H1 (cell line): ENCODE data around the gene KRTCAP2. TPM values are rescaled to one million over a fixed set of nuclear protein-coding genes. Genes with fewer than 3 reads are reported as not detected.

Experiments used
- CTCF ChIA-PET: fragments of 300-600 bp; sonication (Branson Sonifier 250); formaldehyde crosslinking; loops from one replicate; lab custom pipeline; 2021; ENCODE audit not compliant: partially characterized antibody; lab: Charles Lee
- POLR2A ChIA-PET: fragments of 300-600 bp; sonication (Branson Sonifier 250); formaldehyde crosslinking; loops from one replicate; lab custom pipeline; 2021; ENCODE audit warnings: inconsistent platforms; ENCODE audit not compliant: partially characterized antibody; lab: Charles Lee
- DNase-seq, 2 experiments: peaks; one replicate each; pipeline versions ENCODE4 v3.0.0 to v3.0.0-alpha.2; 2010 to 2022; ENCODE audit warnings: low spot score in 2 of 2, low read depth in 1 of 2, mixed read lengths in 1 of 2
- FAIRE-seq: peaks from 2 replicates; lab custom pipeline; 2011; peaks lifted over from hg19 to GRCh38; lab: Jason Lieb, UNC
- H2AFZ ChIP-seq: 2 replicates; pipeline ENCODE4 v1.8.1; 2012; ENCODE audit warnings: low read length, inconsistent platforms
- H2AK5ac ChIP-seq: 2 replicates; pipeline ENCODE4 v1.6.1; 2013; ENCODE audit warnings: low read depth, low read length
- H2BK120ac ChIP-seq: replicated peaks from 2 replicates; pipeline ENCODE3; 2013; ENCODE audit warnings: low read depth, low read length, inconsistent platforms
- H2BK12ac ChIP-seq: 2 replicates; pipeline ENCODE4 v1.6.1; 2013; ENCODE audit warnings: low read depth, low read length
- H2BK15ac ChIP-seq: 2 replicates; pipeline ENCODE4 v1.6.1; 2013; ENCODE audit warnings: low read length
- H2BK20ac ChIP-seq: 2 replicates; pipeline ENCODE4 v1.6.1; 2013; ENCODE audit warnings: low read length
- H2BK5ac ChIP-seq: 2 replicates; pipeline ENCODE4 v1.6.1; 2013; ENCODE audit warnings: low read depth, low read length
- H3K14ac ChIP-seq: 2 replicates; pipeline ENCODE4 v1.6.1; 2013; ENCODE audit warnings: inconsistent platforms; ENCODE audit not compliant: insufficient read length
- H3K18ac ChIP-seq: 2 replicates; pipeline ENCODE4 v1.6.1; 2013; ENCODE audit warnings: low read length; ENCODE audit errors: extremely low read depth
- H3K23ac ChIP-seq: 2 replicates; pipeline ENCODE4 v1.6.1; 2013; ENCODE audit warnings: inconsistent platforms; ENCODE audit not compliant: insufficient read length
- H3K23me2 ChIP-seq: 2 replicates; pipeline ENCODE4 v1.6.1; 2013; ENCODE audit warnings: low read depth, low read length
- H3K27ac ChIP-seq: 2 replicates; pipeline ENCODE4 v1.6.1; 2011; ENCODE audit warnings: low read depth, low read length, inconsistent platforms
- H3K27me3 ChIP-seq, 4 experiments: replicated peaks in 1 of 4; 1 replicate in 1 of 4; 2 replicates in 3 of 4; pipeline versions ENCODE4 v1.6.1 to v1.8.1; 2011 to 2013; ENCODE audit warnings: low read length in 3 of 4, mild to moderate bottlenecking in 3 of 4, inconsistent platforms in 2 of 4, mixed read lengths in 2 of 4, moderate library complexity in 1 of 4; ENCODE audit not compliant: control insufficient read depth in 3 of 4, insufficient read depth in 3 of 4; ENCODE audit errors: extremely low read depth in 1 of 4
- H3K36me3 ChIP-seq, 4 experiments: 2 replicates each; pipeline versions ENCODE4 v1.6.1 to v1.8.1; 2011 to 2013; ENCODE audit warnings: mild to moderate bottlenecking in 4 of 4, low read length in 3 of 4, moderate library complexity in 2 of 4, control low read depth in 1 of 4, inconsistent platforms in 1 of 4; ENCODE audit not compliant: insufficient read depth in 4 of 4, control insufficient read depth in 2 of 4
- H3K4ac ChIP-seq: replicated peaks from 2 replicates; pipeline ENCODE3; 2013; ENCODE audit warnings: low read length, low read depth, mixed read lengths, inconsistent platforms; ENCODE audit not compliant: insufficient read length
- H3K4me1 ChIP-seq, 4 experiments: replicated peaks in 1 of 4; 1 replicate in 1 of 4; 2 replicates in 3 of 4; pipeline versions ENCODE4 v1.6.1 to v1.8.1; 2011 to 2013; ENCODE audit warnings: low read length in 3 of 4, inconsistent platforms in 2 of 4, mixed read lengths in 1 of 4; ENCODE audit not compliant: insufficient read depth in 4 of 4, control insufficient read depth in 3 of 4
- H3K4me2 ChIP-seq, 2 experiments: 2 replicates each; pipeline versions ENCODE4 v1.6.1 to v1.8.1; 2011 to 2013; ENCODE audit warnings: low read depth in 2 of 2, low read length in 2 of 2, control low read depth in 1 of 2, inconsistent platforms in 1 of 2, mild to moderate bottlenecking in 1 of 2; ENCODE audit not compliant: insufficient read depth in 1 of 2
- H3K4me3 ChIP-seq, 4 experiments: fragments of 200-600, 300-600 bp in 1 of 4; sonication (generic), shearing (Covaris generic), sonication (Bioruptor Twin) in 1 of 4; 2 replicates each; pipeline versions ENCODE4 v1.5.1 to v1.8.1; 2011 to 2016; ENCODE audit warnings: low read length in 4 of 4, low read depth in 3 of 4, control low read depth in 2 of 4, inconsistent platforms in 2 of 4, mild to moderate bottlenecking in 2 of 4, mixed read lengths in 1 of 4, moderate library complexity in 1 of 4; ENCODE audit not compliant: insufficient read depth in 2 of 4; ENCODE audit errors: extremely low read depth in 1 of 4
- H3K56ac ChIP-seq: replicated peaks from 2 replicates; pipeline ENCODE3; 2013; ENCODE audit warnings: low read depth, mild to moderate bottlenecking, mixed read lengths, low read length, inconsistent platforms; ENCODE audit not compliant: insufficient read length
- H3K79me1 ChIP-seq: 2 replicates; pipeline ENCODE4 v1.6.1; 2013; ENCODE audit warnings: low read depth, low read length, control low read depth
- H3K79me2 ChIP-seq, 2 experiments: 2 replicates each; pipeline versions ENCODE4 v1.6.1 to v1.8.1; 2012 to 2013; ENCODE audit warnings: low read length in 2 of 2, mild to moderate bottlenecking in 2 of 2, inconsistent platforms in 1 of 2; ENCODE audit not compliant: insufficient read depth in 2 of 2, control insufficient read depth in 1 of 2
- H3K9ac ChIP-seq, 4 experiments: replicated peaks in 1 of 4; 1 replicate in 1 of 4; 2 replicates in 3 of 4; pipeline versions ENCODE4 v1.6.1 to v1.8.1; 2011 to 2013; ENCODE audit warnings: low read depth in 3 of 4, low read length in 3 of 4, control low read depth in 2 of 4, mild to moderate bottlenecking in 2 of 4, moderate library complexity in 2 of 4, inconsistent platforms in 1 of 4; ENCODE audit errors: extremely low read depth in 1 of 4
- H3K9me3 ChIP-seq, 2 experiments: 2 replicates each; pipeline versions ENCODE4 v1.6.1 to v1.8.1; 2012 to 2013; ENCODE audit warnings: mild to moderate bottlenecking in 2 of 2, moderate library complexity in 2 of 2, control low read depth in 1 of 2, inconsistent platforms in 1 of 2, low read depth in 1 of 2, low read length in 1 of 2, mixed read lengths in 1 of 2; ENCODE audit not compliant: insufficient read depth in 2 of 2
- H4K20me1 ChIP-seq, 2 experiments: replicated peaks in 1 of 2; 2 replicates each; pipeline versions ENCODE3 to v1.8.1; 2011 to 2013; ENCODE audit warnings: inconsistent platforms in 2 of 2, low read length in 2 of 2, mild to moderate bottlenecking in 1 of 2; ENCODE audit not compliant: insufficient read depth in 2 of 2, control insufficient read depth in 1 of 2
- H4K5ac ChIP-seq: 2 replicates; pipeline ENCODE4 v1.6.1; 2013; ENCODE audit warnings: low read length, low read depth, mixed read lengths, inconsistent platforms; ENCODE audit not compliant: insufficient read length
- H4K8ac ChIP-seq: 2 replicates; pipeline ENCODE4 v1.8.0; 2013; ENCODE audit warnings: mild to moderate bottlenecking, moderate library complexity, low read length, inconsistent platforms; ENCODE audit not compliant: insufficient read depth; ENCODE audit errors: extremely low read depth
- H4K91ac ChIP-seq: replicated peaks from 2 replicates; pipeline ENCODE3; 2013; ENCODE audit warnings: low read length, mixed read lengths, inconsistent platforms; ENCODE audit not compliant: insufficient read length
- CTBP2 ChIP-seq: IDR thresholded peaks from 2 replicates; pipeline ENCODE4 v1.7.0; 2011; ENCODE audit warnings: borderline replicate concordance, mild to moderate bottlenecking, moderate library complexity, mixed read lengths, low read length; ENCODE audit not compliant: insufficient read depth, insufficient read length
- HDAC2 ChIP-seq, 2 experiments: fragments of 300-600 bp in 1 of 2; sonication (generic) in 1 of 2; IDR thresholded peaks; 2 replicates each; pipeline ENCODE4 v1.6.1; 2011 to 2012; ENCODE audit warnings: low read depth in 2 of 2, low read length in 2 of 2, mild to moderate bottlenecking in 2 of 2, moderate library complexity in 2 of 2, borderline replicate concordance in 1 of 2, inconsistent platforms in 1 of 2
- SAP30 ChIP-seq: fragments of 300-600 bp; sonication (generic); IDR thresholded peaks from 2 replicates; pipeline ENCODE4 v1.7.1; 2012; ENCODE audit warnings: low read length, moderate library complexity, mild to moderate bottlenecking, inconsistent platforms; ENCODE audit not compliant: insufficient read depth, insufficient replicate concordance
- TAF1 ChIP-seq: IDR thresholded peaks from 2 replicates; pipeline ENCODE4 v1.6.1; 2011; ENCODE audit warnings: mild to moderate bottlenecking, low read depth, low read length
- TAF7 ChIP-seq: optimal IDR thresholded peaks from 2 replicates; pipeline ENCODE3; 2011; ENCODE audit warnings: low read depth, mild to moderate bottlenecking, inconsistent platforms, low read length, moderate library complexity, borderline replicate concordance
- YY1 ChIP-seq: IDR thresholded peaks from 2 replicates; pipeline ENCODE4 v1.6.1; 2011; ENCODE audit warnings: low read depth, mild to moderate bottlenecking, low read length
- WGBS, 2 experiments: shearing (Covaris generic) in 1 of 2; methylation state at CpG; one replicate each; pipeline versions ENCODE4 v1.1.6 to v1.1.7; 2013 to 2015; ENCODE audit warnings: low lambda C conversion rate in 2 of 2, mixed read lengths in 2 of 2, inconsistent platforms in 1 of 2, low coverage in 1 of 2, missing lambda C conversion rate in 1 of 2; ENCODE audit not compliant: insufficient replicate concordance in 2 of 2, insufficient coverage in 1 of 2, insufficient read length in 1 of 2; ENCODE audit errors: extremely low coverage in 1 of 2, missing lambda C conversion rate in 1 of 2; 5-methylcytosine and 5-hydroxymethylcytosine counted together
- polyA plus RNA-seq, 7 experiments: library from polyadenylated mRNA; depleted of rRNA in 3 of 7; stranded (reverse) in 5 of 7; unstranded in 2 of 7; fragments of >200 nt in 5 of 7; fragments of 200-250 nt in 2 of 7; gene quantifications; 1 replicate in 5 of 7; 2 replicates in 1 of 7; 4 replicates in 1 of 7; pipeline versions ENCODE4 v1.2.1 to v1.2.3, GENCODE V29; 2011 to 2013; ENCODE audit warnings: missing spikeins in 2 of 7, mixed read lengths in 2 of 7
- total RNA-seq: library from RNA; stranded (reverse); fragmentation: NEBNext Ultra II Directional; extraction: Animal tissue kit (Norgen Biotek cat#: 25700); gene quantifications from 2 replicates; pipeline ENCODE4 v1.2.1, GENCODE V29; 2021

KRTCAP2 gene
- total and polyA plus RNA-seq, 2 of the 8 experiments (the other 6 are each of a cell fraction or from before 2014, with no cell fraction given), result 146 to 317 TPM

- FAIRE-seq, result no peak
- peak overlapping the region; percentile 99 for H3K4ac ChIP-seq
- TF ChIP-seq TAF7 (peak; percentile 66), YY1 (no peak), SAP30 (peak; percentile 47), TAF1 (no peak), CTBP2 (no peak), HDAC2 (IDR thresholded peaks at IDR 0.05; ENCODE audit: borderline replicate concordance in 1 of 2, low read depth in 2 of 2, low read length in 2 of 2) (0 out of 4 replicates have a peak, but pooled peaks of 1 of the 2 experiments have one; percentile 12)
These were observed 22.3 kb upstream of the KRTCAP2 start for GRCh38 chr1:155195201-155196102.

More at GRCh38 chr1:155195201-155196102, 22.3 kb upstream of the KRTCAP2 start:
- H3K14ac ChIP-seq, result peak overlapping the region; percentile 24
- H3K23ac ChIP-seq, result no peak overlapping the region
- peak overlapping the region; percentile 94 to 98 (median 96) for H3K4me3 ChIP-seq
- H3K9me3 ChIP-seq, result no peaks in the 10 kb centered on the region
- H2BK20ac ChIP-seq, result peak overlapping the region; percentile 63
- H3K23me2 ChIP-seq, result peaks cover 24% of the 10 kb centered on the region
- peaks cover 9 to 31% (median 25%) of the 10 kb centered on the region in 4 experiments for H3K4me1 ChIP-seq
- peaks cover 10 to 30% of the 10 kb centered on the region in 2 experiments for H4K20me1 ChIP-seq
- peak overlapping the region; percentile 97 for H3K56ac ChIP-seq
- POLR2A ChIA-PET, result interaction anchor here (0.6 to 19.4 kb wide), 30 partner anchors 12 to 240 kb away, joined by 3 to 512 read pairs (median 6); partner anchors contain the start of genes FLAD1, HCN3, KRTCAP2 and MTX1
- peak overlapping the region; percentile 99 for H2BK5ac ChIP-seq
- H3K9ac ChIP-seq, result peak overlapping the region; percentile 55 to 96 (median 93)
- peak overlapping the region; percentile 92 for H3K27ac ChIP-seq
- H2AFZ ChIP-seq, result no peak overlapping the region
- peak overlapping the region; percentile 93 to 95 for H3K4me2 ChIP-seq
- peak overlapping the region; percentile 89 for H2BK120ac ChIP-seq
- H2AK5ac ChIP-seq, result peak overlapping the region; percentile 99
- H3K27me3 ChIP-seq, result no peaks in the 10 kb centered on the region; a peak in 1 of 7 replicates
- peaks cover 22% of the 10 kb centered on the region for H3K79me1 ChIP-seq
- 0% methylated on average over 9 of the region's 27 CpGs; no CpG with 5 or more reads in 1 of the 2 experiments for WGBS, 2 experiments
- H4K5ac ChIP-seq, result peak overlapping the region; percentile 98
- peak overlapping the region; percentile 82 for H3K18ac ChIP-seq
- peak overlapping the region; percentile 86 for H4K91ac ChIP-seq
- peaks cover 6 to 34% of the 10 kb centered on the region in 2 experiments; a peak in 3 of 4 replicates for H3K79me2 ChIP-seq
- H4K8ac ChIP-seq, result peak overlapping the region; percentile 80; the same call in 1 of the 2 replicates
- DNase-seq, result peak in 1 of 2 experiments; percentile 55
- H2BK15ac ChIP-seq, result peak overlapping the region; percentile 88; the same call in 1 of the 2 replicates
- CTCF ChIA-PET, result interaction anchor here (0.8 to 5.1 kb wide), 12 partner anchors 10 to 112 kb away, joined by 3 to 107 read pairs (median 8); partner anchors contain the start of genes KRTCAP2, THBS3 and TRIM46
- H3K36me3 ChIP-seq, result peaks cover 30 to 42% (median 34%) of the 10 kb centered on the region in 4 experiments
- peak overlapping the region; percentile 96 for H2BK12ac ChIP-seq
